Neuronal stem cell (in vitro differentiated cells): ENCODE data around the gene TTC23.

Source experiments
- DNase-seq: peaks from one replicate; pipeline ENCODE4 v3.0.0-alpha.2; 2013; ENCODE audit warnings: low spot score
- H2AFZ ChIP-seq: one replicate; pipeline ENCODE4 v1.6.1; 2013; ENCODE audit warnings: mild to moderate bottlenecking, low read length, inconsistent platforms
- H2AK5ac ChIP-seq: 2 replicates; pipeline ENCODE4 v1.6.1; 2013; ENCODE audit warnings: low read depth, mild to moderate bottlenecking, inconsistent platforms, low read length, moderate library complexity, mixed read lengths
- H2BK120ac ChIP-seq: 2 replicates; pipeline ENCODE4 v1.6.1; 2013; ENCODE audit warnings: low read depth, mild to moderate bottlenecking, inconsistent platforms, low read length, moderate library complexity, mixed read lengths
- H2BK12ac ChIP-seq: one replicate; pipeline ENCODE4 v1.6.1; 2013; ENCODE audit warnings: low read length, inconsistent platforms
- H2BK15ac ChIP-seq: 2 replicates; pipeline ENCODE4 v1.6.1; 2013; ENCODE audit warnings: mild to moderate bottlenecking, low read length, inconsistent platforms, mixed read lengths
- H2BK5ac ChIP-seq: one replicate; pipeline ENCODE4 v1.6.1; 2013; ENCODE audit warnings: inconsistent platforms, mild to moderate bottlenecking, low read length, moderate library complexity
- H3K14ac ChIP-seq: one replicate; pipeline ENCODE4 v1.6.1; 2013; ENCODE audit warnings: low read length, inconsistent platforms
- H3K18ac ChIP-seq: 2 replicates; pipeline ENCODE4 v1.6.1; 2013; ENCODE audit warnings: low read length, inconsistent platforms
- H3K23ac ChIP-seq: 2 replicates; pipeline ENCODE4 v1.6.1; 2013; ENCODE audit warnings: low read depth, mild to moderate bottlenecking, mixed read lengths, low read length, inconsistent platforms; ENCODE audit not compliant: poor library complexity
- H3K27ac ChIP-seq: replicated peaks from 3 replicates; pipeline ENCODE4 v1.5.1; 2013; ENCODE audit warnings: low read length, inconsistent platforms
- H3K27me3 ChIP-seq, 3 experiments: 2 replicates each; pipeline ENCODE4 v1.6.1; 2013; ENCODE audit warnings: low read length in 3 of 3, mild to moderate bottlenecking in 2 of 3, inconsistent platforms in 1 of 3, low read depth in 1 of 3, mixed read lengths in 1 of 3, moderate library complexity in 1 of 3; ENCODE audit not compliant: control insufficient read depth in 3 of 3, insufficient read depth in 3 of 3
- H3K36me3 ChIP-seq, 2 donors: replicated peaks in 1 of 2; 2 replicates each; pipeline ENCODE4 v1.6.1; 2013; ENCODE audit warnings: low read length in 2 of 2; ENCODE audit not compliant: control insufficient read depth in 2 of 2, insufficient read depth in 2 of 2
- H3K4ac ChIP-seq: 2 replicates; pipeline ENCODE4 v1.6.1; 2013; ENCODE audit warnings: inconsistent platforms, mild to moderate bottlenecking, low read length, moderate library complexity
- H3K4me1 ChIP-seq, 2 donors: 1 replicate in 1 of 2; 2 replicates in 1 of 2; pipeline ENCODE4 v1.6.1; 2013; ENCODE audit warnings: low read length in 2 of 2, low read depth in 1 of 2; ENCODE audit not compliant: control insufficient read depth in 2 of 2, insufficient read depth in 1 of 2
- H3K4me2 ChIP-seq: one replicate; pipeline ENCODE4 v1.6.1; 2013; ENCODE audit warnings: mild to moderate bottlenecking, low read length, inconsistent platforms; ENCODE audit not compliant: insufficient read depth, poor library complexity, severe bottlenecking
- H3K4me3 ChIP-seq, 2 donors: 2 replicates each; pipeline ENCODE4 v1.5.1; 2013; ENCODE audit warnings: low read length in 2 of 2, mild to moderate bottlenecking in 2 of 2, inconsistent platforms in 1 of 2, moderate library complexity in 1 of 2
- H3K79me1 ChIP-seq: one replicate; pipeline ENCODE4 v1.6.1; 2013; ENCODE audit warnings: low read depth, mild to moderate bottlenecking, inconsistent platforms, low read length, moderate library complexity
- H3K9ac ChIP-seq: one replicate; pipeline ENCODE4 v1.6.1; 2013; ENCODE audit warnings: mild to moderate bottlenecking, low read depth, low read length, inconsistent platforms; ENCODE audit not compliant: poor library complexity
- H3K9me3 ChIP-seq, 2 donors: replicated peaks in 1 of 2; 2 replicates each; pipeline versions ENCODE3 to v1.6.1; 2013; ENCODE audit warnings: low read length in 2 of 2, mild to moderate bottlenecking in 2 of 2, inconsistent platforms in 1 of 2, low read depth in 1 of 2, mixed read lengths in 1 of 2, moderate library complexity in 1 of 2; ENCODE audit not compliant: control insufficient read depth in 2 of 2, insufficient read depth in 1 of 2
- H4K8ac ChIP-seq: one replicate; pipeline ENCODE4 v1.6.1; 2013; ENCODE audit warnings: low read depth, mild to moderate bottlenecking, inconsistent platforms, low read length, moderate library complexity
- H4K91ac ChIP-seq: one replicate; pipeline ENCODE4 v1.6.1; 2013; ENCODE audit warnings: low read length, low read depth, mild to moderate bottlenecking, inconsistent platforms; ENCODE audit not compliant: poor library complexity
- WGBS, 2 donors: extraction: QIAGEN DNeasy Blood & Tissue Kit; methylation state at CpG; one replicate each; pipeline ENCODE4 v1.1.7; 2013; ENCODE audit warnings: missing lambda C conversion rate in 2 of 2, mixed read lengths in 1 of 2; ENCODE audit not compliant: insufficient read length in 2 of 2, insufficient replicate concordance in 1 of 2; ENCODE audit errors: extremely low coverage in 2 of 2; 5-methylcytosine and 5-hydroxymethylcytosine counted together

Gene TTC23

GRCh38 chr15:99182791-99183190, 66.6 kb downstream of the TTC23 start:
- no peak overlapping the region for H3K4me3 ChIP-seq
- H3K9me3 ChIP-seq, result no peaks in the 10 kb centered on the region
- no peak overlapping the region for H3K4ac ChIP-seq
- WGBS, 2 donors, result no CpG with 5 or more reads among the region's 1 CpG
- H3K27ac ChIP-seq, result no peak overlapping the region
- no peak overlapping the region for H2AK5ac ChIP-seq
- H3K23ac ChIP-seq, result no peak overlapping the region
- no peak overlapping the region for H2AFZ ChIP-seq
- no peak overlapping the region for H3K18ac ChIP-seq
- H2BK5ac ChIP-seq, result no peak overlapping the region
- peaks cover 4 to 9% of the 10 kb centered on the region in 2 donors for H3K36me3 ChIP-seq
- no peaks in the 10 kb centered on the region for H3K27me3 ChIP-seq
- H3K14ac ChIP-seq, result no peak overlapping the region
- H4K8ac ChIP-seq, result no peak overlapping the region
- H3K79me1 ChIP-seq, result no peaks in the 10 kb centered on the region
- H3K4me2 ChIP-seq, result no peak overlapping the region
- H2BK120ac ChIP-seq, result no peak overlapping the region
- no peak overlapping the region for H2BK15ac ChIP-seq
- no peak overlapping the region for H2BK12ac ChIP-seq
- no peak overlapping the region for H4K91ac ChIP-seq
- H3K9ac ChIP-seq, result no peak overlapping the region
- H3K4me1 ChIP-seq, result peaks cover 2% of the 10 kb centered on the region in 2 donors
- no peak for DNase-seq

GRCh38 chr15:99181545-99181971, 67.8 kb downstream of the TTC23 start:
- no peak overlapping the region for H2BK15ac ChIP-seq
- H2AK5ac ChIP-seq, result no peak overlapping the region
- no peak overlapping the region for H4K91ac ChIP-seq
- no peak overlapping the region for H3K4ac ChIP-seq
- H4K8ac ChIP-seq, result no peak overlapping the region
- no peak overlapping the region for H3K18ac ChIP-seq
- no peak overlapping the region for H2BK5ac ChIP-seq
- H3K4me1 ChIP-seq, result peaks cover 2% of the 10 kb centered on the region in 2 donors
- no peaks in the 10 kb centered on the region for H3K79me1 ChIP-seq
- no peaks in the 10 kb centered on the region for H3K9me3 ChIP-seq
- no peaks in the 10 kb centered on the region for H3K27me3 ChIP-seq
- H3K4me3 ChIP-seq, result no peak overlapping the region
- WGBS, 2 donors, result no CpG with 5 or more reads among the region's 4 CpGs
- H2BK120ac ChIP-seq, result no peak overlapping the region
- no peak overlapping the region for H2AFZ ChIP-seq
- no peak overlapping the region for H3K9ac ChIP-seq
- H3K27ac ChIP-seq, result no peak overlapping the region
- no peak overlapping the region for H2BK12ac ChIP-seq
- H3K14ac ChIP-seq, result no peak overlapping the region
- H3K23ac ChIP-seq, result no peak overlapping the region
- no peak for DNase-seq
- no peak overlapping the region for H3K4me2 ChIP-seq
- H3K36me3 ChIP-seq, result peaks cover 4 to 9% of the 10 kb centered on the region in 2 donors

- Histone ChIP-seq H3K79me1 (no peaks in the 10 kb centered on the region), H4K91ac (no peak overlapping the region), H2BK120ac (no peak overlapping the region), H3K4ac (no peak overlapping the region), H2AK5ac (no peak overlapping the region), H2AFZ (no peak overlapping the region), H3K18ac (no peak overlapping the region), H3K9ac (no peak overlapping the region), H2BK12ac (no peak overlapping the region), H3K27ac (no peak overlapping the region), H3K27me3 (no peaks in the 10 kb centered on the region), H3K9me3 (no peaks in the 10 kb centered on the region), H3K36me3 (peaks cover 4 to 7% of the 10 kb centered on the region in 2 donors), H3K14ac (no peak overlapping the region), H4K8ac (no peak overlapping the region), H3K4me1 (peaks cover 2% of the 10 kb centered on the region in 2 donors), H2BK5ac (no peak overlapping the region), H3K23ac (no peak overlapping the region), H3K4me3 (no peak overlapping the region), H3K4me2 (no peak overlapping the region), H2BK15ac (no peak overlapping the region)
- DNase-seq, result no peak
- WGBS, 2 donors, result no CpG with 5 or more reads among the region's 2 CpGs
Observed at GRCh38 chr15:99180964-99181306, 68.4 kb downstream of the TTC23 start.

DNA sequence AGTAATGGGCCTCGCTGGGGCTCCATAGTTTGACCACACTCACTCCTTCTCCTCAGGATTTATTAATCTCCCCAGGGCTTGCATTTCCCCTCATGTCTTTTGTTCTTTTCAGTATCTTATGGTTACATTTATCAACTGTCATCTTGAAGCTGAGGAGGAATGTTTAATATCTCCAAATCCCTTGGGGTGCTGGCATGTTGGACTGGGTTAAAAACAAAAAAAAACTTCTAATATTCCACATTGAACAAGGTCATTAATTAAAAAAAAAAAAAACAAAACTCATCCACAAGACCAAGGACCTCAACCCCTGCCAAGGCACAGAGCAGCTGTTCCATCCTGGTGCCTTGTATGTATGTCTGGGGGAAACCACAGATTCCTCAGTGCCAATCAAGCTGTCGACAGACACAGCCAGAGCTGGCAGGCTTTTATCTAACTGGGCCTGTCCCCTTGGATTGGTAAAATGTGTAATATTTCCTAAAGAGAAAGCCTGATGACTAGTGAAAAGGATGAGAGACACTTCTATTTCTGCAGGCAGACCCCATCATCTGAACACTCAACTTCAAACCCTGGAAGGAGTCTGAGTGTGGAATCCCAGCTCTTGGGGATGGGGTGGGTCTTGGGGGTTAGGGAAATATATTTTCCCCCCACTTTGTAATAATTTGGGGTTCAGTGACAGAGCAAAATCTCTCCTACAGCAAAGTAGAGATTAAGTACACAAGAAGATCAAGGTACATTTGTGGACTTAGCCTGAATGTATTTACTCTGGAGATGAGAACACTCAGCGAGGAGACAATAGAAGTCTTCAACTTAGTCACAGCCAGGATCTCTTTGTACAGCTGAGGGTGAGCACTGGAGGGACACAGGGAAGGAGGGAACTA, 69.1 kb downstream of the TTC23 start:
- H3K14ac ChIP-seq, result no peak overlapping the region

More for the DNA sequence above, 69.1 kb downstream of the TTC23 start:
- no peak overlapping the region for H3K4me2 ChIP-seq
- no peak overlapping the region for H2BK5ac ChIP-seq
- H2AFZ ChIP-seq, result no peak overlapping the region
- H3K4me3 ChIP-seq, result no peak overlapping the region
- no peaks in the 10 kb centered on the region for H3K79me1 ChIP-seq
- H3K4ac ChIP-seq, result no peak overlapping the region
- H3K23ac ChIP-seq, result no peak overlapping the region
- H4K8ac ChIP-seq, result no peak overlapping the region
- no peak overlapping the region for H2BK120ac ChIP-seq
- no peaks in the 10 kb centered on the region for H3K27me3 ChIP-seq
- no peaks in the 10 kb centered on the region for H3K9me3 ChIP-seq
- no peak for DNase-seq
- peaks cover 2% of the 10 kb centered on the region in 2 donors for H3K4me1 ChIP-seq
- H2AK5ac ChIP-seq, result no peak overlapping the region
- WGBS, 2 donors, result no CpG with 5 or more reads among the region's 3 CpGs
- H2BK15ac ChIP-seq, result no peak overlapping the region
- no peak overlapping the region for H3K27ac ChIP-seq
- H3K9ac ChIP-seq, result no peak overlapping the region
- no peak overlapping the region for H2BK12ac ChIP-seq
- no peak overlapping the region for H4K91ac ChIP-seq
- H3K36me3 ChIP-seq, result peaks cover 4 to 6% of the 10 kb centered on the region in 2 donors
- no peak overlapping the region for H3K18ac ChIP-seq
